A673 (cell line): ENCODE results near the gene CKAP2.

Source experiments
- CTCF ChIP-seq: fragments of 300-800, 200-600 bp; sonication (generic); conservative IDR thresholded peaks from 2 replicates; pipeline ENCODE4 v1.5.1; 2017; ENCODE audit warnings: low read depth, mild to moderate bottlenecking, antibody characterized with exemption, low read length, moderate library complexity, mixed read lengths
- EZH2 ChIP-seq: fragments of 200-600 bp; sonication (generic); IDR thresholded peaks from 2 replicates; pipeline ENCODE4 v1.6.1; 2017; ENCODE audit warnings: borderline replicate concordance, low read depth, mild to moderate bottlenecking, mixed read lengths, antibody characterized with exemption, low read length; ENCODE audit not compliant: poor library complexity, severe bottlenecking

- TF ChIP-seq EZH2 (no peak), CTCF (no peak)
Measured at GRCh38 chr13:52461265-52461664, 6.0 kb downstream of the CKAP2 start.
